HG02840 (cell line): ENCODE measurements around the gene TM4SF1.
"Not testable (repeated sequence)": the region's sequence is repeated elsewhere in the genome, so short reads cannot be mapped to it uniquely, and the experiment has no call there.

Source experiments
- ATAC-seq: cut with Tn5 transposase; IDR thresholded peaks from one replicate; pipeline ENCODE4 v1.9.1; 2021; ENCODE audit warnings: mild to moderate bottlenecking, moderate library complexity, moderate number of reproducible peaks; ENCODE audit not compliant: unreplicated experiment, low FRiP score

TM4SF1 gene

GRCh38 chr3:149395107-149396089 is 17.9 kb upstream of the TM4SF1 start:
- no peak for ATAC-seq

GRCh38 chr3:149393345-149394160 is 16.1 kb upstream of the TM4SF1 start:
- ATAC-seq = no peak

DNA sequence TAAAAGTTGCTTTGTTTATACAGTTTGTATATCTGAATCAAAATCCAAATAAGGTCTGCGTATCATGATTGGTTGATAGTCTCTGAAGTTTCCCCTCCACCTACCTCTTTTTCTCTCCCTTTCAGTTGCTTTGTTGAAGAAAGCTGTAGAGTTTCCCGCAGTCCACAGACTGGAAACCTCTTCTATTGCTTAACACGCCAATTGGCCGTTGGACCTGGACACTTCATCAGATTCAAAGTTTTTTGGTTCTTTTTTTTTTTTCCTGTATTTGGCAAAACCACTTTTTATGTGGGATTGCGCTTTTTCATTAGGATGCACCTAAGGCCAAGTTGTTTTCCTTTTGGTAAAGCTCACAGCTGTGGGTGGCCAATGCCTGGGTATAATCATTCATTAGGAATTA is 14.5 kb upstream of the TM4SF1 start:
- no peak for ATAC-seq

GRCh38 chr3:149390772-149391212 is 13.3 kb upstream of the TM4SF1 start:
- no peak for ATAC-seq

DNA sequence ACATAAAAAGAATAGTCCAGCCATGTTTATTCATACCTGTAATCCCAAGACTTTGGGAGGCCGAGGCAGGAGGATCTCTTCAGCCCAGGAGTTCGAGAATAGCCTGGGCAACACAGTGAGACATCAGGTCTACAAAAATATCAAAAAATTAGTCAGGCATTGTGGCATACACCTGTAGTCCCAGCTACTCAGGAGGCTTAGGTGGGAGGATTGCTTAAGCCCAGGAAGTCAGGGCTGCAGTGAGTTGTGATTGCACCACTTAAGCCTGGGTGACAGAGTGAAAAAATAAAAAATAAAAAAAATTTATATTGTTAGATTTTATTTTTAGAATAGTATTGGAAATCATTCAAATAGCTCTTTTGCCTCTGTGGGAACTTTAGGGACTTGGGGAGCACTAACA is 12.8 kb upstream of the TM4SF1 start:
- no peak for ATAC-seq

- no peak for ATAC-seq
Observed at GRCh38 chr3:149388531-149389417, 11.3 kb upstream of the TM4SF1 start.

DNA sequence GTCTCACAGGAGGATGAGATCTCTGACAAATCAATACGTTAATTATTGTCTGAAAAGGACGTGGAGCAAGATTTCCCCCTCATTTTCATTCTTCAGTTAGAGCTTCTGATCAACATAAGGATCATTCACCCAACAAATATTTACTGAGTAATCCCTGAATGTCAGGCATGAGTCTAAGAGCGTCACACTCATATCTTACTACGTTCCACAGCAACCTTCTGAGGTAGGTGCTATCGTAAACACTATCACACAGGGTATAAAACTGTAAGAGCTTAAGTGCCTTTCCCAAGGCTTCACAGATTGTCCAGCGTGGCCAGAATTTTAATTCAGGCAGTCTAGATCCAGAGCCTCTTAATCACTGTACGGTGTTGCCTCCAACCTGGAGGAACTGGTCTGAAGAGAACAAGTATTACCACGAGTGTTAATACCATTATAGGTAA is 10.6 kb upstream of the TM4SF1 start:
- ATAC-seq = no peak

GRCh38 chr3:149386299-149386606 is 8.8 kb upstream of the TM4SF1 start:
- ATAC-seq = no peak

DNA sequence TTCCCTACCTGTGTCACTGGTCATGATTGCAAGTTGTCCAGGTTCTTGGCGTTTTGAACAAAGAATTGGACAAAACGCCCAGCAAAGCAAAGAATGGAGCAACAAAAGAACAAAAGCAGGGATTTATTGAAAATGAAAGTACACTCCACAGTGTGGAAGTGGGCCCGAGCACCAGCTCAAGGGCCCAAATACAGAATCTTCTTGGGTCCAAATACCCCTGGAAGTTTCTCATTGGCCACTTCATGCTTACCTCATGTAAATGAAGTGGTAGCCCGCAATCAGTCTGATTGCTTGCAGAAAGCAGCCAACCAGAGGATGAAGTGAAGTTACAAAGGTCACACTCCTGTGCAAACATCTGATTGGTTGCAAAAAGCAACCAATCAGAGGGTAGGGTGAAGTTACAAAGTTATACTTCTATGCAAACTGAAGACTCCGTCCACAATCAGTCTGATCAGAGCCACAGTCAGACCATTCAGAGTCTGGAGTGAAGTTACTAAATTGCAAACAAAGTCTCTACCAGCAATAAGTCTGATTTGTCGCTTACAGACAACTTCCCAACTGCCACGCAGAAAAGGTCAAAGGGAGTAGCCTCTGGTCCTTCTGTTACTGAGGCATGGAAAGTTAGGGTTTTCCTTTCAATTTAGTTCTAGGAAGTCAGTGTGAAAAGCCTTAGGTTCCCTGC is 8.3 kb upstream of the TM4SF1 start:
- ATAC-seq = no peak

DNA sequence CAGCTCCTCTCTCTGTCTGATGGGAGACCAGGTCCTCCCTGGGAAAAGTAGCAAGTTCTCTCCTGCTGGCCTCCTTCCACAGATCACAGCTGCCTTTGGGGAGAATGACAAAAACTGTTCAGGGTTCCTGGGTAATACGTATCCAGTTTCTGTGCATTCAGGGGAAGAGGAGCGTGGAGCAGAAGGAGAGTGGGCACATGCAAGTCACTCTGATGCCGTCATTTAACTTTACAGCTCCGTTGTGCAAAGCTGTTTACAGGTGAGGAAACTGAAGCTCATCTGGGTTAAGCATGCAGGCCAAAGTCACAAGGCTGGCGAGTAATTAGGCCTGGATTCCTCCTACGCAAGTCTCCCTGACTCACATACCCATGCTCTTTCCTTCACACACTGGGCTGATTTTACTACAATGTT is 7.5 kb upstream of the TM4SF1 start:
- no peak for ATAC-seq

GRCh38 chr3:149384167-149384566 is 6.7 kb upstream of the TM4SF1 start:
- ATAC-seq = no peak

DNA sequence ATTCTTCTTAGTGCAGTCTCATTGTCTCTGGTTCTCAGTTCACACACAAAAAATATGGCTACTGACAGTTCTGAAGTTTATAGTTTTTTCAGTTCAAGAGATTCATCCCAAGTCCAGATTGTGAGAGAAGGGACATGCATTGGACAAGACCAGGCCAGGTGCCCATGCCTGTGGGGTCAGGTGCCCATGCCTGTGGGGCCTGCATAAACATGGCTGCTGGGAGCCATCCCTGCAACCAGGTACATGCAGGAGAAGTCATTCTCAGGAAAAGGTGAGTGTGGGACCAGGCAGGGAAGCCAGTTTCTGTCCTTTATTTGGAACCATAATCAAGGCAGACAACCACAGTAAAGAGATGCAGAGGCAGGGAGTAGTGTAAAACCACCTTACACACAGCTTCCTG is 6.3 kb upstream of the TM4SF1 start:
- no peak for ATAC-seq

GRCh38 chr3:149382518-149382917 is 5.1 kb upstream of the TM4SF1 start:
- no peak for ATAC-seq

GRCh38 chr3:149382101-149382467 is 4.6 kb upstream of the TM4SF1 start:
- ATAC-seq = no peak

DNA sequence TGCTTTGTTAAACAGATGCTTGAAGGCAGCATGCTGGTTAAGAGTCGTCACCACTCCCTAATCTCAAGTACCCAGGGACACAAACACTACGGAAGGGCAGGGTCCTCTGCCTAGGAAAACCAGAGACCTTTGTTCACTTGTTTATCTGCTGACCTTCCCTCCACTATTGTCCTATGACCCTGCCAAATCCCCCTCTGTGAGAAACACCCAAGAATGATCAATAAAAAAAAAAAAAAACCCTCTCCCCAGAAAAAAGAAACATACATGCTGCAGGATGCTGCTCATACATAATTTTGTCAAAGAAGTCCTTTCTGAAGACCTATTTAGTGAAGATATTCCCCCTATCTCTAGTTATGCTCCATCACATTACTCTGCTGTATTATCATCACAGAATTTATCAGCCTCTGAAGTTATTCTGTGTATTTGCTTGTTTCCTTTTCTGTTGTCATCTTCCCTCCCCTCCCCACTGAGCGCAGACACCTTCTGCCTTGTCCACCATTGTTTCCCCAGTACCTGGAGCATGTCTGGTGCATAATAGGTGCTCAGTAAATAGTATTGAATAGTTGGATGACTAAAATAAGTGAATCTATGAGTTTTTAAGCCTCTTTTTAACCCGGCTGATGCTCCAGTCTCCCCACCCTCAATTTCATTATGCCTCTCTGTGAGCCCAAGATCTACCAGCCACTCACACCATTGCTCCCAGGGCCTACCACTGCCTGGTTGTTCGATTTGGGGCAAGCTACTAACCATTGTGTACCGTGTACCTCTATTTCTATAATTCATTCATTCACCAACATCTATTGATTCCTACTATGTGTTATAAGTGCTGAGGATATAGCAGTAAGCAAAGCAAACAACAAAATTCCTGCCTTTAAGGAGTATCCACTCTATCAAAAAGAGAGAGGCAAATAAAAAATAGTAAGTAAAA is 4.0 kb upstream of the TM4SF1 start:
- ATAC-seq = no peak

- ATAC-seq = not testable (repeated sequence)
Observed at GRCh38 chr3:149380220-149380619, 2.8 kb upstream of the TM4SF1 start.

GRCh38 chr3:149378478-149379309 is 1.2 kb upstream of the TM4SF1 start:
- ATAC-seq = no peak
